Ectodermal cell (in vitro differentiated cells): ENCODE data around the gene USH1G.

ENCODE experiments used
- H3K27ac ChIP-seq: 2 replicates; pipeline ENCODE4 v1.7.0; 2013; ENCODE audit warnings: mild to moderate bottlenecking, low read depth, low read length; ENCODE audit not compliant: insufficient read depth, poor library complexity, severe bottlenecking
- H3K27me3 ChIP-seq: 2 replicates; pipeline ENCODE4 v1.7.0; 2013; ENCODE audit warnings: mild to moderate bottlenecking, low read length; ENCODE audit not compliant: insufficient read depth, control insufficient read depth, poor library complexity, severe bottlenecking
- H3K36me3 ChIP-seq: one replicate; pipeline ENCODE4 v1.7.0; 2013; ENCODE audit warnings: low read length; ENCODE audit not compliant: control insufficient read depth, insufficient read depth
- H3K4me1 ChIP-seq: one replicate; pipeline ENCODE4 v1.7.0; 2013; ENCODE audit warnings: low read length; ENCODE audit not compliant: control insufficient read depth, insufficient read depth
- H3K4me3 ChIP-seq: 2 replicates; pipeline ENCODE4 v1.7.0; 2013; ENCODE audit warnings: low read depth, low read length, control low read depth; ENCODE audit not compliant: insufficient read depth
- H3K9me3 ChIP-seq: 2 replicates; pipeline ENCODE4 v1.7.0; 2013; ENCODE audit warnings: mild to moderate bottlenecking, low read length, moderate library complexity; ENCODE audit not compliant: control insufficient read depth
- WGBS, 2 experiments: methylation state at CpG; one replicate each; pipeline ENCODE4 v1.1.7; 2013; ENCODE audit warnings: missing lambda C conversion rate in 2 of 2; 5-methylcytosine and 5-hydroxymethylcytosine counted together

Gene USH1G

GRCh38 chr17:74866198-74866835 lies 56.7 kb downstream of the USH1G start:
- H3K9me3 ChIP-seq = no peaks in the 10 kb centered on the region
- no peak overlapping the region for H3K4me3 ChIP-seq
- peaks cover 15% of the 10 kb centered on the region for H3K27me3 ChIP-seq
- peaks cover 7% of the 10 kb centered on the region for H3K4me1 ChIP-seq
- H3K27ac ChIP-seq = no peak overlapping the region
- no peaks in the 10 kb centered on the region for H3K36me3 ChIP-seq
- 88 to 89% methylated on average over 19 of the region's 19 CpGs for WGBS, 2 experiments
